ENCODE data around the gene SLC16A12. TPM values are rescaled to one million over a fixed set of nuclear protein-coding genes. Genes with fewer than 3 reads are reported as not detected.

SLC16A12 gene
- total and polyA plus RNA-seq, 2 of the 8 experiments (the other 6 are each of a cell fraction or from before 2014, with no cell fraction given) = 1.6 to 1.9 TPM

DNA sequence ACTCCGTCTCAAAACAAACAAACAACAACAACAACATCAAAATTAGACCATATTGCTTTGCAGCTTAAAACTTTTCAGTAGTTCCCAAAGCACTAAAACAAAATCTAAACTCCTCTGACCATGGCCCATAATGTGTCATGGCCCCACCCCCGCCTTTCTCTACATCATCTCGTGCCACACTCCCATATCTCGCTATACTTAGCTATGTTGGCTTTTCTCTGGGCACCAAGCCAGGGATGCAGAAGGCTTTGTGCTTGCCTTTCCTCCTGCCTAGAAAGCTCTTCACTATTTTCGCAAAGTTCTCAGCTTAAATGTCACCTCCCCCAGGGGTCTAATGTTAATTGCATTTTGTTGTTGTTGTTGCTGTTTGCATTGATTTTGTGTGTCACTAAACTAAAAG, 15.1 kb upstream of the SLC16A12 start:
- H4K5ac ChIP-seq (ENCODE audit: insufficient read length, low read depth, low read length) = no peak overlapping the region
- DNase-seq (ENCODE audit: low read depth in 1 of 2, low spot score in 2 of 2) (no peak), FAIRE-seq (no peak)
- no peak overlapping the region for H2BK20ac ChIP-seq (ENCODE audit: low read length)
- no peak overlapping the region for H3K18ac ChIP-seq (ENCODE audit: extremely low read depth, low read length)
- H3K23me2 ChIP-seq (ENCODE audit: low read depth, low read length) = no peaks in the 10 kb centered on the region
- no peak overlapping the region for H3K23ac ChIP-seq (ENCODE audit: insufficient read length)
- H3K79me2 ChIP-seq (ENCODE audit: control insufficient read depth in 1 of 2, insufficient read depth in 2 of 2, low read length in 2 of 2) = no peaks in the 10 kb centered on the region
- no peak overlapping the region for H2BK15ac ChIP-seq (ENCODE audit: low read length)
- H3K4me3 ChIP-seq (ENCODE audit: extremely low read depth in 1 of 4, insufficient read depth in 2 of 4, low read depth in 3 of 4, low read length in 4 of 4) = no peak overlapping the region
- no peak overlapping the region for H2BK5ac ChIP-seq (ENCODE audit: low read depth, low read length)
- no peak overlapping the region for H3K4me2 ChIP-seq (ENCODE audit: insufficient read depth in 1 of 2, low read depth in 2 of 2, low read length in 2 of 2)
- no peak overlapping the region for H2AFZ ChIP-seq (ENCODE audit: low read length)
- CTCF ChIA-PET (ENCODE audit: partially characterized antibody) = interaction anchor here (0.7 to 1.6 kb wide), 6 partner anchors 12 to 1741 kb away, joined by 3 to 5 read pairs (median 4); no protein-coding TSS in a partner anchor
- no peak overlapping the region for H2AK5ac ChIP-seq (ENCODE audit: low read depth, low read length)
- no peaks in the 10 kb centered on the region for H3K4me1 ChIP-seq (replicated peaks in 1 of 4; ENCODE audit: control insufficient read depth in 3 of 4, insufficient read depth in 4 of 4, low read length in 3 of 4)
- WGBS, 2 experiments (ENCODE audit: extremely low coverage in 1 of 2, insufficient coverage in 1 of 2, insufficient read length in 1 of 2, insufficient replicate concordance in 2 of 2, low coverage in 1 of 2, low lambda C conversion rate in 2 of 2, missing lambda C conversion rate in 1 of 2) = 87% methylated on average over 5 of the region's 5 CpGs; no CpG with 5 or more reads in 1 of the 2 experiments
- no peak overlapping the region for H3K56ac ChIP-seq (replicated peaks; ENCODE audit: insufficient read length, low read depth, low read length)
- no peak overlapping the region for H3K4ac ChIP-seq (replicated peaks; ENCODE audit: insufficient read length, low read depth, low read length)
- H3K9ac ChIP-seq (replicated peaks in 1 of 4; ENCODE audit: extremely low read depth in 1 of 4, low read depth in 3 of 4, low read length in 3 of 4) = no peak overlapping the region
- no peak overlapping the region for H4K8ac ChIP-seq (ENCODE audit: extremely low read depth, insufficient read depth, low read length)
- H3K36me3 ChIP-seq (ENCODE audit: control insufficient read depth in 2 of 4, insufficient read depth in 4 of 4, low read length in 3 of 4) = no peaks in the 10 kb centered on the region
- no peak overlapping the region for H2BK120ac ChIP-seq (replicated peaks; ENCODE audit: low read depth, low read length)
- H4K20me1 ChIP-seq (replicated peaks in 1 of 2; ENCODE audit: control insufficient read depth in 1 of 2, insufficient read depth in 2 of 2, low read length in 2 of 2) = no peaks in the 10 kb centered on the region
- H4K91ac ChIP-seq (replicated peaks; ENCODE audit: insufficient read length, low read length) = no peak overlapping the region
- no peak overlapping the region for H3K14ac ChIP-seq (ENCODE audit: insufficient read length)
- no peaks in the 10 kb centered on the region for H3K9me3 ChIP-seq (ENCODE audit: insufficient read depth in 2 of 2, low read depth in 1 of 2, low read length in 1 of 2)
- no peak for TF ChIP-seq HDAC2 (IDR thresholded peaks at IDR 0.05; ENCODE audit: borderline replicate concordance in 1 of 2, low read depth in 2 of 2, low read length in 2 of 2)
- TF ChIP-seq JUND (IDR thresholded peaks at IDR 0.05; ENCODE audit: low read length) = no peak
- no peak for TF ChIP-seq SP4 (IDR thresholded peaks at IDR 0.05; ENCODE audit: low read length)
- TF ChIP-seq ATF3 (IDR thresholded peaks at IDR 0.05; ENCODE audit: insufficient read depth, low read depth, low read length) = no peak
- no peak for TF ChIP-seq SIX5 (IDR thresholded peaks at IDR 0.05; ENCODE audit: low read depth, low read length)
- TF ChIP-seq, protein P1, sequence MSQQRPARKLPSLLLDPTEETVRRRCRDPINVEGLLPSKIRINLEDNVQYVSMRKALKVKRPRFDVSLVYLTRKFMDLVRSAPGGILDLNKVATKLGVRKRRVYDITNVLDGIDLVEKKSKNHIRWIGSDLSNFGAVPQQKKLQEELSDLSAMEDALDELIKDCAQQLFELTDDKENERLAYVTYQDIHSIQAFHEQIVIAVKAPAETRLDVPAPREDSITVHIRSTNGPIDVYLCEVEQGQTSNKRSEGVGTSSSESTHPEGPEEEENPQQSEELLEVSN (IDR thresholded peaks at IDR 0.05) = no peak
- no peak for TF ChIP-seq ASH2L (IDR thresholded peaks at IDR 0.05; ENCODE audit: low read length)
- TF ChIP-seq SUZ12 (IDR thresholded peaks at IDR 0.05; ENCODE audit: low read length) = no peak
- TF ChIP-seq TEAD4 (IDR thresholded peaks at IDR 0.05; ENCODE audit: low read depth, low read length) = no peak
- TF ChIP-seq EGR1 (IDR thresholded peaks at IDR 0.05; ENCODE audit: borderline replicate concordance, low read depth, low read length) = no peak
- TF ChIP-seq GTF2F1 (IDR thresholded peaks at IDR 0.05; ENCODE audit: borderline replicate concordance, low read depth, low read length) = no peak
- no peak for TF ChIP-seq YY1 (IDR thresholded peaks at IDR 0.05; ENCODE audit: low read depth, low read length)
- no peak for TF ChIP-seq GABPA (IDR thresholded peaks at IDR 0.05; ENCODE audit: borderline replicate concordance, insufficient read depth, low read length)
- TF ChIP-seq RBBP5 (IDR thresholded peaks at IDR 0.05; ENCODE audit: borderline replicate concordance, low read depth, low read length) = no peak
- no peak overlapping the region for H3K27ac ChIP-seq (ENCODE audit: low read depth, low read length)
- POLR2A ChIA-PET (ENCODE audit: partially characterized antibody) = no interaction called here
- H3K27me3 ChIP-seq (replicated peaks in 1 of 4; ENCODE audit: control insufficient read depth in 3 of 4, extremely low read depth in 1 of 4, insufficient read depth in 3 of 4, low read length in 3 of 4) = no peaks in the 10 kb centered on the region
- H2BK12ac ChIP-seq (ENCODE audit: low read depth, low read length) = no peak overlapping the region
- H3K79me1 ChIP-seq (ENCODE audit: low read depth, low read length) = no peaks in the 10 kb centered on the region

All from H1 (cell line).